ENCODE measurements around the gene TMEM170A.
"Not testable (repeated sequence)": the region's sequence is repeated elsewhere in the genome, so short reads cannot be mapped to it uniquely, and the experiment has no call there.

TMEM170A gene

DNA sequence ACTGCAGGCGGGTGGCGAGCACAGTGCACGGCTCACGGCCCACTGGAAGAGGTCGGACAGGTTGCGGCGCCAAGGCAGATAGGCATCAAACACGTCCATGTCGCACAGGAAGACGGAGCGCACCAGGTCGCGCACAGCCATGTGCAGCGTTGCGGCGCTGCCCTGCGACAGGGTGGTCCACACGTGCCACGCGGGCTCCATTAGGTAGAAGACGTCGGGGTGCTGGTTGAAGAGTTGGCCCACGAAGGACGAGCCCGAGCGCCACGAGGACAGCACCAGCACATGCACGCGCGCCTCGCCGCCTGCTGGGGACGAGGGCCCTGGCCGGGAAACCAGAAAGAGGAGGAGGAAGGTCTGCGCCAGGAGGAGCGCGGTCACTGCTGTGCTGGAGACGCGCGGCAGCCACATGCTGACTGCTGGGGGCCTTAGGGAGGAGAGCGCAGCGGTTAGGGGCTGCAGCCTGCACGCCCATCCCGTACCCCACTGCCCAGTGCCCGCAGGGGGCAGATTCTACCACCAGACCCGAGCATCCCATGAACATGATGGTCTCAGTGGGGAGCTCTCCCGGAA is 15.0 kb upstream of the TMEM170A start:
- no peak for DNase-seq

DNA sequence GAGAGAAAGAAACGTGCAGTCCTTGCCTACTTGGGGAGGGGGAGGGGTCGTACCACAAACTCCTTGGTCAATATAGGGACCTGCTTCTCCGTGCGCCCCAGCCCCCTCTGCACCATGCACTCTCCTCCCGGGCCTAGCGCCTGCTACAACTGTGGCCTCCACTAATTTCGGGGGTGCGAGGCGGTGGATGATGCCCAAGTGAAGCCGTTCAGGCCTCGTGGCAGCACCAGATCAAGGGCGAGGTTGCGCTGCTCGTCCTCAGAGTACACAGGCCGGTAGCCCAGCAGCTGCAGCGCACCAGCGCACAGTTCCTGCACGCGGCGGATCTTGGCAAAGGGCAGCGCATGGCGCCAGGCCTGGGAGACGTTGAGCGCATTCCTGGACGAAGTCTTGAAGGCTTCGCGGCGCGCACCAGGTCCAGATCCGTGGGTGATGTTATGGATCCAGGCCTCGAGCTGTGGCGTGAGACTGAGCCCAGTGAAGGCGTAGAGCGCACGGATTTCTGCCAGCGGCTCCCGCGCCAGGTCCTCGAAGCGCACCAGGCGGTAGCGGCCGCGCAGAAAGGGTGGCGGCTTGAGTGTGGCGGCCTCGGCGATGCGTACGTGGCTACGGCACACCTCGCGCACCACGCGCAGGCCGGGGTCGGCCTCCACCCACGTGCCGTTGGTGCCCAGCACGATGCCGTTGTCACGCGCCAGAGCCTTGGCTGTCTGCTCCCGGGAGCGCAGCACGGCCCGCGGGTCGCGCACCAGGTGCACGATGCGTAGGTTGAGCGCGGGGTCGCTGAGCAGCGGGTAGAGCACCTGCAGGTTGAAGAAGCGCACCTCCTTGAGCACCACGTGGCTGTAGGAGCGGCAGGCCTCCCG is 14.2 kb upstream of the TMEM170A start:
- no peak for DNase-seq

DNA sequence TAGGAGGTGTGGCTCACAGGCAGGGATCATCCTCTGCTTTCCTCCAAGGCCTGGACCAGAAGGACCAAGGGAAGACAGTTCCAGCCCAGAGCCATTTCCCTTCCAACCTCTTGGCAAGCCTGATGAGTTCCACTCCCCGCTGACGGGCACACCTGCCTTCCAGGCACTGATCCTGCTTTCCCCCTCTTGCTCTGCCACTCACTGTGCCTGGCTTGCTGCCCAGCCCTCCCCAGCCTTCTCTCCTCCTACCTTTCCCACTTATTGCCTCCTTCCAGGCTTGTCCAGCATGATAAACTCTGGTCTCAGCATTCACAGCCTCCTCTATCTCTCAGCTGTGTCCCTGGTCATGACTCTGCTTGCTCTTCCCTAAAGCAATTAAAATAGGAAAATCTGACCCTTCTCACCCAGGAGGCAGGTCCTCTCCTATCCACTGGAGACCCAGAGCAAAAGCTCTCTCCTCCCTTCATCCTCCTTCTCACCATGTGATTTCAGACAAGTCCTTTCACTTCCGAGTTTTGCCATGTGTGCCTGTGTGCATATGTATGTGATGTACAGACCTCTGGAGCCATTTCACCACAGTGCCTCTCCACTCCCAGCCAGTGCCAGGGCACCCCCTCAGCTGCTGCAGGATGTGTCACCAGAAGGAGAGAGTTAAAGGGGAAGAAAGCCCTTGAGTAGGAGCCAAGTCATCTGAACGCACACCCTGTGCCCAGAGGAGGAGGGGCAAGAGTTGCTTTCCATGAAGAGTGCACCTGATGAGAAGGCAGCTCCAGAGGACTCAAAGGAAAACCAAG is 13.4 kb upstream of the TMEM170A start:
- no peak for DNase-seq

DNA sequence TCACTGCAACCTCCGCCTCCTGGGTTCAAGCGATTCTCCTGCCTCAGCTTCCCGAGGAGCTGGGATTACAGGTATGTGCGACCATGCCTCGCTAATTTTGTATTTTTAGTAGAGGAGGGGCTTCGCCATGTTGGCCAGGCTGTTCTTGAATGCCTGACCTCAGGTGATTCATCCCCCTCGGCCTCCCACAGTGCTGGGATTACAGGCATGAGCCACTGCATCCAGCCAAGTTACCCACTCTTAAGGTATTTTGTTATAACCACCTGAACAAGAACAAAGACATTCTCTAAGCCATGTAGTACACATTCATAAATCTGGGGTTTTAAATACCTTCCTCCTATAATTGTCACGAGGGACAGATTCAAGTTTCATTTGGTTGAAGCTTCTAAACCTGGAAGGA is 12.3 kb upstream of the TMEM170A start:
- no peak for DNase-seq

DNA sequence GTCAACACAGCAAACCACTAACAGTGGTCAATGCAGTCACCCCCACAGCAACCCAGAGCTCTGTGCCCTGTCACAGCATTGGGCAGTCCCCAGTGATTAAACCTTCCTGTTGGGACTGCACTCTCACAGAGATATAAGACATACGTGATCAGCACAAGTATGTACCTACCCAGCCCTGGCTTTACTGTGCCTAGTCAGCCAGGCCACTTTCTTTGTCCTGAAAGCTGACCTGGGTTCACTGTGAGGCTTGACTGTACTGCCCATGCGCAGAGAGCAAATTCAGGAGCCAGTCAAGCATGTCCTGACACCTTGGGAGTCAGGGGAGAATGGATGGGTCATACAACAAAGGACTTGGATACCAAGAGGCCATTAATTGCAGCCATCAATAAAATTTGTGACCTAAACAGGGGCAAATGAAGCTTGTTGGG is 10.9 kb upstream of the TMEM170A start:
- no peak for DNase-seq

DNA sequence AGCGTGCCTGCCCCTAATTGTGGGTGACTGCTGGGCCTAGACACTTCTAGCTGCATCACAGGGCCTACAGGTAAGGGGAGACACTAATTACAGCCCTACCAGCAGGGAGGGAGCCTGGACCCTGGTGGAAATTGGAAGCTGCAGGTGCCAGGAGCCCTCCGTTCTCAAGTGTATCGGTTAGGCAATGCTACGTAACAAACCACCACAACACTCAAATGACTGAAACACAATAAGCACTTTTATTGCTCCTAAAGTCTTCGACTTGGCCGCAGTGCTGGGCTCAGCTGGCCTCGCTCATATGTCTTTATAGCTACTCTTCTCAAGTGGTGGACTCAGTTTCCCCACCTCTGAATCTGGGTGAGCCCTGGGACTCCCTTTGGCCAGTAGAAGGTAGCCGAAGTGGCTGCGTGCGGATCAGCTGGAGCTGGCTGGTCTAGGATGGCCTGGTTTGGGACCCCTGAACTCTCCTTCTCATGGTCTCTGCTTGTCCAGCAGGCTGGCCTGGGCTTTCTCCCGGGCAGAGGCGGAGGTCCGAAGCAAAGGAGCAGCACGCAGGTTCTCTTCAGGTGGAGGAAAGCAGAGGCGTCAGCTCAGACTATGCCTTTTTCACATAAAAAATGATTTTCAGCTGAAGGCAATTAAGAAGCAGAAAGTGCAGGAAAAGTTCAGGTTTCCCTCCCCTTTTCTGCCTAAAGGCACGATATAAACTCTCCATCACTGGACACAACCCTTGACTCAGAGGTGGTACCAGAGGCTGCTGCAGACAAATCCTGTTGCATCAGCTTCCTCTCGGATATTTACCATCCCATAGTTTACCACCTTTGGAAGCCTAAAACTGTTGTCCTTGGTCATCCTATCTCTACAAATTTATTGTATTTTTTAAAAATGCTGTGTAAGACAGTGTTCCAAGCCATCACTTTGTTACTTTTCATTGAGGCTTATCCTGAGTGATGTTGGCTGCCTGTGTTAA is 8.7 kb upstream of the TMEM170A start:
- no peak for DNase-seq

DNA sequence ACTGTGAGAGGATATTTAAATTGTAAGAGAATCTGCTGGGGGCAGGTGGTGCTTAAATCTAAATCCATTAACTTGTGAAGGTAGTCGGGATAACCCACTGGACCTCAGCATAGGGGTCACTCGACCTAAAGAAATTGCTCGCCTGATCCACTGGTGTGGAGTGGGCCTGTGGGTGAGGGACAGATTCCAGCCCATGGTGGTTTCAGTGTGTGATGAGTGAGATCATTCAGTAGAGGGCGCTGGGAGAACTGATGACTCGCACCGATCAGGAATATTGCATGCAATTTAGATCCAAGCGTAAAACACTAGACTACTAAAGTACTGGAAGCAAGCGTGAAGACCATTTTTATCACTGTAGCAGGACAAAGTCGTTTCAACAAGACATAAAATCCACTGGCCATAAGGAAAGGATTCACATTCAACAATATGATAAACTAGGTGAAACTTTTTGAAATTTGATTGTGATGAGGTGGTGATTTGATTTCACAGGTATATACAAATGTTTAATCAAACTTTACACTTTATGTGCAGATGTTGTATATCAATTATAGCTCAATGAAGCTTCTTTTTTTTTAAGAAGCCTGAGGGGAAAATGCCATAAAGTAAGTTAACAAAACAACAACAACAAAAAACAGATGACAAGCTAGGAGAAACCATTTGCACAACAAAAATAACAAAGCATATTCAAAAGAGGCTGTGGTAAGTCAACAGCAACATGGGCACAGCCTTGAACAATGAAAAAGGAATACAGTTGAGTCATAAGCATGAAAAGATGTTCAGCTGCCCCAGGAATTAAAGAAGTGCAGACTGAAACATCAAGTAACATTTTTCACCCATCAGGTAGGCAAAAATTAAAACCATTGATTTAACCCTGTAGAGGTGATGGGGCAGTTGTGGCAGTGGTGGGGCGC is 7.5 kb upstream of the TMEM170A start:
- DNase-seq: peak; percentile 56

DNA sequence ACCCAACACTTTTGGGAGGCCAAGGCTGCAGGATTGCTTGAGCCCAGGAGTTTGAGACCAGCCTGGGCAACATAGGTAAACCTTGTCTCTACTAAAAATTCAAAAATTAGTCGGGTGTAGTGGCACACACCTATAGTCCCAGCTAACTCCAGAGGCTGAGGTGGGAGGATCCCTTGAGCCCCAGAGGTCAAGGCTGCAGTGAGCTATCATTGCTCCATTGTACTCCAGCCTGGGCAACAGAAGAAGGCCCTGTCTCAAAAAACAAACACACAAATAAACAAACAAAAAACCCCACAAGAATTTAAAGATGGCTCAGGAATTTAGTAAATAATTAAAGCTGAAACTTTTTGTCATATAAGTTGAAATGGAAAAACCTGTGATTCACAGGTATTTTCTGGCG is 2.3 kb upstream of the TMEM170A start:
- DNase-seq: no peak

DNA sequence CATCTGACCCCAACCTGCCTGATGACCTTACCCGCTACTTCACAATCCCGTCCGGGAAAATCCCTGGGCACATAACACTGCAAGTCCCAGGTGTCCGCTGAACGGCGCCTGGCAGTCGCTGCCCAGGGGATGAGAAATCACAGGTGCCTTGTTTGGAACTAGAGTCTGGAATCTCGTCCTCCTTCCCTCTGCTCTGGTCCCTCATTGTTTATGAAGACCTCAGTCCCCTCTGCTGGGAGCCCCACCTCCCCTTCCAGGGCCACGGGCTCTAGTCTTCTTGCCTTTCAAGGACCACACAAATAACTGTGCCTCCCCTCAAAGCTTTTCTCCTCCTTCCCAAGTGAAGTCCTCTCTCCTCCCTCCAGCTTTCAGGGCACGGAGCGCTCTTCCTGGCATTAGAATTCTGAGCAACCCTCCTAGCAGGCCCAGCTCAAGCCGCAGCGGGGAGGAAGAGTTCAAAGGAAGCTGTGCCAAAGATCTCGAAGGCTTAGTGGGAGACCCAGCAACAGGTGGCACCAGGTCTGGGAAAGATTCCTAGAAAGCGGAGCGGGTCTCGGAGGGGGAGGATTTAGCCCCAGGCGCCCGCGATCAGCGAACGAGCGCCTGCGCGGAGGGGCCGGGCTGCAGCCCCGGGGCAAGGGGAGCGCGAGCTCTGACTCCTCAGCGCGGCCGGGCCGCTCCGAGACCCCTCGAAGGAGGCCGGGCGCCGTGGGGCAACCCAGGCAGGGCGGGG is 934 bp downstream of the TMEM170A start:
- peak; percentile 23 for DNase-seq

DNA sequence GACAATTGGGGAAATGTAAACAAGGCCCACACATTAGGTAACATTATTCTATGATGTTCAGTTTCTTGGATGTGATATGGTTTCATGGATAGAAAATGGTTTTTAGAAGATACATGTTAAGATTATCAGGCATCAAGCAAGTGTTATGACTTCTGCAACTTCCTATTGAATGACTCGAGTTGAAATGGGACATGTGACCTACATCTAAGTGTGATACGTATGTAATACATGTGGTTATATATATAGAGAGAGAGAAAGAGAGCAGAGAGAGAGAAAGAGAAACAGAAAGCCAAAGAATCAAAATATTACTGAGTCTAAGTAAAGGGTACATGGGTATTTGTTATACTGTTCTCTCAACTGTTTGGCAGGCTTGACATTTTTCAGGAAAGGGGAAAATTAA is 1.7 kb downstream of the TMEM170A start:
- peak; percentile 47 for DNase-seq

DNA sequence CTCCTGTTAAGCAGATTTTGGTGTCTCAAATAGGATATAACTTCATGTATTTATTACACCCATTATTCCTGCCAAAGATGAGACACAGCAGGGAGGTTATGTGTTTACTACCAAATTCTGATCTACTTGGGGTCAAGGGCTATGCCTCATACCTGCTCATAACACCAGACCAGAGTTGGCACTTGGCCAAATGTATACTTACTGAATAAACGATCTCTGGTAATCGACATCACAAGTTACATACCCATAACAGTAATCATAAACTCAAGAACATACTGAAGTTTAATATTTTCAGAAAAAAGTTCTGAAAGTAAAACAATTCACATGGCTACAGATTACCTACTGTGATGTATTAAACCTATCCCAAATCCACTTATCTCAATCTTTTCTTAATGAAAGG is 2.9 kb downstream of the TMEM170A start:
- DNase-seq: no peak

DNA sequence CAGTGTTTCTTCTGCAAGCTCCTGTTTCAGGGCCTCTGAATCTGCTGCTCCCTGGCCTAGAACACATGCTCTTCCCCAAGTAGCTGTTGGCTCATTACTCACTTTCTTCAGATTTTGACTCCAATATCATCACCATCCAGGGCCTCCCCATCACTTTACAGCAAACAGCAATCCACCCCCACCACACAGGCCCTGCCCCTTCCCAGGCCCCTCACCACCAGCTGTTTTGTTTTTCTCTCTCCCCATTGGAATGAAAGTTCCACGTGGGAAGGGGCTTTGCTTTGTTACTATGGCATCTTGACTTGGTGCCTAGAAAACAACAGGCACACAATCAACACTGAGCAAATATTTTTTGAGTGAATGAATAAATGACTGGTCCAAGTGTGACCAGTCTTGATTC is 4.0 kb downstream of the TMEM170A start:
- no peak for DNase-seq

DNA sequence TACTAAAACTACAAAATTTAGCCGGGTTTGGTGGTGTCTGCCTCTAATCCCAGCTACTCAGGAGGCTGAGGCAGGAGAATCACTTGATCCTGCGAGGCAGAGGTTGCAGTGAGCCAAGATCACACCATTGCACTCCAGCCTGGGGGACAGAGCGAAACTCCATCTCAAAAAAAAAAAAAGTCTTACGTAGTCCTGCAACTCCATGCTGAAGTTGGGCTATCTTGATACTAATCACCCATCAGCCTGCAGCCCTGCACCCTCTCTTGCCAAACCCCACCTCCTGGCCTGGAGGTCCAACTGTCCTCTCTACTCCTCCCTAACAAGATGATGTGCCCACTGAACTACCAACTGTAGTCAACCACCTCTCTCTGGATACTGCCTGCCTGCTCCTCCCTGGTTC is 4.8 kb downstream of the TMEM170A start:
- no peak for DNase-seq

DNA sequence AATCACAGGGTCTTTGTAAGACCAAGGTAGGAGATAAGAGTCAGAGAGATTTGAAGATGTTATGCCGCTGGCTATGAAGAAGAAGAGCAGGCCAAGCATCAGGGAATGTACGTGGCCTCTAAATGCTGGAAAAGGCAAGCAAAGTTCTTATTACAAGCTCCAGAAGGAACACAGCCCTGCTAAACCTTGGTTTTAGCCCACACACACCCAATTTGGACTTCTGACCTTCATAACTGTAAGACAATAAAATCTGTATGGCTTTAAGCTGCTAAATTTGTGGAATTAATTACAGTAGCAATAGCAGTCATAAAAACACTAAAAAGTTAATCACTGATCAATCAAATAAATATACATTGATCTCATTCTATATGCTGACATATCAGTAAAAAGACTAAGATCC is 6.0 kb downstream of the TMEM170A start:
- DNase-seq: no peak

DNA sequence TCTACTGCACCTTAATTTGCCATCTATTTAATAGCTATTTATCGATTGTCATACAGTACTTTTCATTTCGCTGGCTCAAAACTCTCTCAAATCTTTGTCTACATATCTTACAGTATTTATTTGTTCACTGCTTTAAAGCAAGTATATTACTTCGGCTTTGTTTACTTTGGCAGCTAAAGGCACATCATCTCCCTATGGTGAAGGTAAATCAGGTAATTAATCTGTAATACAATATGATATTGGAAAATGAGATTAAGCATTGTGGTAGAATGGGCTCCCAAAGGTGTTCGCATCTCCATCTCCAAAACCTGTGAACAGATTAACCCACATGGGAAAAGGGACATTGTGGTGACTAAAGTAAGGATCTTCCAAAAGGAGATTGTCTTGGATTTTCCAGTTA is 6.5 kb downstream of the TMEM170A start:
- no peak for DNase-seq

DNA sequence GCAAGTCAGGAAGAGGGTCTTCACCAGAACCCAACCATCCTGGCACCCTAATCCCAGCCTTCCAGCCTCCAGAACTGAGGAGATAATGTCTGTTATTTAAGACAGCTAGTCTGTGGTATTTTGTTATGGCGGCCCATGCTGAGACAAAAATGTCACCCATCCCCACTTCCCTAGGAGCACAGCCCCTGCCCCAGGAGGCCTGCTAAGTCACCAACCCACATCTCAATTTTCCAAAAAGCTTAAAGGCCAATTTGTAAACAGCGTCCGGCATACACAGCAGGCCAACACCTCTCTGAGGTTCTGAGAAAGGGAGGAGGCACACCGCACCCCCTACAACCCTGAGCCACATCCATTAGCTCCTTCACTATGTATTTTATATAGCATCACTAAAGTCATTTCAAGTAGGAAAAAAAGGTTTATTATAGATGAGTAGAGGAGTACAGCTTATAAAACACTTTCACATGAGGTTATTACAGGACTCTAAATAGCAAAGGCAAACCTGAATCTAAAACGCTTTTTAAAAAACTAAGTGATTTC is 6.9 kb downstream of the TMEM170A start:
- no peak for DNase-seq

DNA sequence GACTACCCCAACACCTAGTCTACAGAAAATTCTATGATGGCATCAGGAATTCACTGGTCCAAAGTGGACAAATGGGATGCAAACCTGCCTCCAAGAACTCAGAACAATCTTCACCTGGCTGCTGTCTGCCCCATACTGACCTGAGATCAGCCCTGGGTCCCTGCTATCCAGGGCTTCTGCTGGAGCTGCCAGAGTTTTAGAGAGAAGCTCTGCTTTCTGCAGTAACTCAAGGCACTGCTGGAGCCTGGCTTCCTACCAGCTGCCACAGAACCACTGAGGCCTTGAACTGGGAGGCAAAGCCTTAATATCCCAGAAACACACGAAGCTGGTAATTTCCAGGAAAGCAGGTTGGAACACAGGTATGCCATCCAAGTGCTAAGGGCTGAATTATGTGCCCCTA is 7.5 kb downstream of the TMEM170A start:
- DNase-seq: no peak

DNA sequence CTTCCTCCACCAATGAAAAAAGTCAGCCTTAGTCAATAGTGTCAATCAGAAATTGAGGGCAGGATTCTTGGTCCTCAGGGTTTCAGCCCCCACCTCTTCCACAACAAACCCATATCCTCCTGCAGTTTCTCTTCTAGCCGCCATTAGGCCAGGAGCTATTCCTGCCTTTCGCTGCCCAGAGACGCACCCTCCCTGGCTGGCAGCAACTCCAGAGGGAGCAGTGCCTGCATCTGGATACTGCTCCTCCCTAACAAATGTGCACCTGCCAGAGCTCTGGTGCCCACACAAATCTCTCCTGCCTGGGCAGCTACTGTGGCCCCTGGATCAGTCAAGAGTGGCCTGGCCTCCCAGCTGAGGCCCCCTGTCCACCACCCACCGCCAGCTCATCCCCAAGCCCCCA is 8.0 kb downstream of the TMEM170A start:
- DNase-seq: not testable (repeated sequence)

DNA sequence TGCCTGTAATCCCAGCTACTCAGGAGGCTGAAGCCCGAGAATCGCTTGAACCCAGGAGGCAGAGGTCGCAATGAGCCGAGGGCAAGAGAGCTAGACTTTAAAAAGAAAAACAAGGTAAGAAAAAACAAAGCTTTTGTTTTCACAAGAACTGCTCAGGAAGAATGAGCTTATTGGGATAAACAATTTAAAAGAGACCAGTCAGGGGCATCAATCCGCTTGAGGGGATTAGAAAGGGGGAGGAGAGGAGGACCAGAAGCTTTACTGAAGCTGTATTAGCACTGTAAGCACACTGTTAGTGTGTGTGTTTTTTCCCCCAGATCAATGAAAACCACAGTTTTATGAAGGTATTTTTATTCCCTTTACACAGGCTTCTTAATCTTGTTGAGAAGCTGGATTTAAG is 8.8 kb downstream of the TMEM170A start:
- DNase-seq: no peak

DNA sequence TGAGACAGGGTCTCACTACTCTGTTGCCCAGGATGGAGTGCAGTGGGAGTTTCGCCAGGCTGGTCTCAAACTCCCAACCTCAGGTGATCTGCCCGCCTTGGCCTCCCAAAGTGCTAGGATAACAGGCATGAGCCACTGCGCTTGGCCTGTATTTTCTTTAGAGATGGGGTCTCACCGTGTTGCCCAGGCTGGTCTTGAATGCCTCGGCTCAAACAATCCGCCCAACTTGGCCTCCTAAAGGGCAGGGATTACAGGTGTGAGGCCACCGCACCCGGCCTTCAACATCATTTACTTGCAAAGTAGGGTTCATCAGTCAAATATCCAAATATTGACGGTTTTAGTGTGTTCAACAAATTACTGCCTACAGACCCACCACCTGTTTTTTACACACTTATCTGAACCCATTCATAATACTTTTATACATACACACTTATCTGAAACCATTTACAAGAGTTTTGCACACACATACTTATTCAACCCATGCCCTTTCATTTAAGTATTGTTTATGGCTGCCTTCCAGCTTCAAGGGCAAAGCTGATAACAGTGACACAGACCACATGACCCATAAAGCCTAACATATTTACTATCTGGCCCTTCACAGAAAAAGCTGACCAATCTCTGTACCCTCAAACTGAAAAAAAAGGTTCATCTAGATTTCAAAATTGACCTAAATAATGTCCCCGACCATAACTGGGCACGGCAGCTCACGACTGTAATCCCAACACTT is 11.9 kb downstream of the TMEM170A start:
- DNase-seq: no peak

Measured in activated CD4-positive, alpha-beta T cell treated with anti-CD3 and anti-CD28 coated beads, Interleukin-2, Interleukin-6, amounts not matched to agents 100 ng/mL and 50 ng/mL, durations not matched to agents 16 hours and 8 hours (primary cell).